ENCODE results near the gene CKAP2L.

CKAP2L gene

GRCh38 chr2:112730216-112730615, 34.2 kb downstream of the CKAP2L start:
- Histone ChIP-seq H3K4me3 (ENCODE audit: low read length) (no peak overlapping the region), H3K9me3 (ENCODE audit: control insufficient read depth, insufficient read depth, low read length) (no peaks in the 10 kb centered on the region), H3K27me3 (ENCODE audit: control insufficient read depth, low read length) (peaks cover 6% of the 10 kb centered on the region; the same call in 1 of the 2 replicates), H3F3A (ENCODE audit: control insufficient read depth, insufficient read depth) (no peaks in the 10 kb centered on the region), H3K36me3 (ENCODE audit: control insufficient read depth, low read length) (no peaks in the 10 kb centered on the region), H3K9me2 (replicated peaks; ENCODE audit: control insufficient read depth, low read length) (no peaks in the 10 kb centered on the region), H3K4me1 (ENCODE audit: control insufficient read depth, low read length) (peaks cover 5% of the 10 kb centered on the region), H3K27ac (ENCODE audit: low read depth, low read length) (no peak overlapping the region), H3K79me2 (ENCODE audit: control insufficient read depth, low read length) (no peaks in the 10 kb centered on the region), H3K4me2 (ENCODE audit: low read length) (no peak overlapping the region), H4K20me1 (ENCODE audit: control insufficient read depth, insufficient read depth, low read depth, low read length) (no peaks in the 10 kb centered on the region)
- TF ChIP-seq EZH2phosphoT487 (IDR thresholded peaks at IDR 0.05; ENCODE audit: borderline replicate concordance, low read length) (no peak), CTCF (IDR thresholded peaks at IDR 0.05; ENCODE audit: low read depth, low read length, poor library complexity, severe bottlenecking) (no peak)

DNA sequence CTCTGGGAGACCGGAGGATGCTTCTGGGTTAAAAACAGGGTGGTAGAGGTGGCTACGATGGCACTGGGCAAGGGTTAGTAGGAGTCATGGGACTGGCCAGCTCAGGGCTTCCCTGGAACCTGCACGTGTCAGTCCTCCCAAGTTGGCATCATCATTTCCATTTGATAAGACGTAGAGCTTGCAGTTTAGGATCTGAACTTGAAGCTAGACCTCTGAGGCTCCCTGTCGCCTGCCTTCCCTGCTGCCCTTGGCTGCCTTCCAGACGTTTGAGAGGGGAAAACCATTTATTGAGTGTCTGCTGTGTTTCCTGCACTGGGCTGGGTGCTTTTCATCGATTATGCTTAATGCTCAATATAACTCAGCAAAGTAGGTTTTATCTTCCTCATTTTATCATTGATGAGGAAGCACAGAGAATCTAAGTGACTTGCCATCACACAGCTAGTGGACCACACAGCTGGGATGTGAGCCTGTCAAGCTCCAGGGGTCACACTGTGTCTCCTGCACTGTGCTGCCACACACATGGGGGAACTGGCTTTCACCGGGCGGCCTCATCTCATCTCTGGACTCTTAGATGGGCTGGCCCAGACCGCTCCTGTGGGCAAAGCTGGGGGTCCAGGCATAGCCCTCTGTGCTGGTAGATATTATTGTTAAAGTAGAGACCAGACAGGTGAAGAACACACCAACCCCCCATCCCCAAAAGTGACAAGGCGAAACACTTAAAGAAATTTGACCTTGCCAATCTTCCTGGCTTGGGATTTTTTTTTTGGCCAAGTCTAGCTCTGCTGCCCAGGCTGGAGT, 35.8 kb downstream of the CKAP2L start:
- peaks cover 6% of the 10 kb centered on the region; the same call in 1 of the 2 replicates for H3K27me3 ChIP-seq (ENCODE audit: control insufficient read depth, low read length)
- no peak overlapping the region for H3K4me2 ChIP-seq (ENCODE audit: low read length)
- H3K9me2 ChIP-seq (replicated peaks; ENCODE audit: control insufficient read depth, low read length): no peaks in the 10 kb centered on the region
- H3K4me1 ChIP-seq (ENCODE audit: control insufficient read depth, low read length): peaks cover 5% of the 10 kb centered on the region
- no peaks in the 10 kb centered on the region for H3K9me3 ChIP-seq (ENCODE audit: control insufficient read depth, insufficient read depth, low read length)
- TF ChIP-seq CTCF (IDR thresholded peaks at IDR 0.05; ENCODE audit: low read depth, low read length, poor library complexity, severe bottlenecking) (no peak), EZH2phosphoT487 (IDR thresholded peaks at IDR 0.05; ENCODE audit: borderline replicate concordance, low read length) (no peak)
- H3K79me2 ChIP-seq (ENCODE audit: control insufficient read depth, low read length): no peaks in the 10 kb centered on the region
- no peak overlapping the region for H3K4me3 ChIP-seq (ENCODE audit: low read length)
- H3K36me3 ChIP-seq (ENCODE audit: control insufficient read depth, low read length): no peaks in the 10 kb centered on the region
- no peaks in the 10 kb centered on the region for H4K20me1 ChIP-seq (ENCODE audit: control insufficient read depth, insufficient read depth, low read depth, low read length)
- no peaks in the 10 kb centered on the region for H3F3A ChIP-seq (ENCODE audit: control insufficient read depth, insufficient read depth)
- H3K27ac ChIP-seq (ENCODE audit: low read depth, low read length): no peak overlapping the region

- Histone ChIP-seq H3K27me3 (ENCODE audit: control insufficient read depth, low read length) (peaks cover 6% of the 10 kb centered on the region; the same call in 1 of the 2 replicates), H3F3A (ENCODE audit: control insufficient read depth, insufficient read depth) (no peaks in the 10 kb centered on the region), H3K4me1 (ENCODE audit: control insufficient read depth, low read length) (peaks cover 5% of the 10 kb centered on the region), H3K9me2 (replicated peaks; ENCODE audit: control insufficient read depth, low read length) (no peaks in the 10 kb centered on the region), H3K9me3 (ENCODE audit: control insufficient read depth, insufficient read depth, low read length) (no peaks in the 10 kb centered on the region), H3K36me3 (ENCODE audit: control insufficient read depth, low read length) (no peaks in the 10 kb centered on the region), H3K4me2 (ENCODE audit: low read length) (no peak overlapping the region), H3K79me2 (ENCODE audit: control insufficient read depth, low read length) (no peaks in the 10 kb centered on the region), H3K4me3 (ENCODE audit: low read length) (no peak overlapping the region), H4K20me1 (ENCODE audit: control insufficient read depth, insufficient read depth, low read depth, low read length) (no peaks in the 10 kb centered on the region), H3K27ac (ENCODE audit: low read depth, low read length) (no peak overlapping the region)
- TF ChIP-seq EZH2phosphoT487 (IDR thresholded peaks at IDR 0.05; ENCODE audit: borderline replicate concordance, low read length) (no peak), CTCF (IDR thresholded peaks at IDR 0.05; ENCODE audit: low read depth, low read length, poor library complexity, severe bottlenecking) (no peak)
These were observed 36.4 kb downstream of the CKAP2L start for GRCh38 chr2:112728029-112728362.

Data from DOHH2 (cell line).